ENCODE results near the gene METTL27.

GRCh38 chr7:73830681-73831583 is 11.4 kb downstream of the METTL27 start, which contains the start of gene CLDN4:
- TF ChIP-seq POLR2A (IDR thresholded peaks at IDR 0.05) (peak in 1 of 2 donors; percentile 60), CTCF (IDR thresholded peaks at IDR 0.05) (no peak), POLR2AphosphoS5 (IDR thresholded peaks at IDR 0.05) (peak in 2 of 3 donors; percentile 53 to 65)

Data from suprapubic skin (tissue), 4 donors.